ENCODE measurements around the gene SALL4.
"Not testable (repeated sequence)": the region's sequence is repeated elsewhere in the genome, so short reads cannot be mapped to it uniquely, and the experiment has no call there.

Gene SALL4

DNA sequence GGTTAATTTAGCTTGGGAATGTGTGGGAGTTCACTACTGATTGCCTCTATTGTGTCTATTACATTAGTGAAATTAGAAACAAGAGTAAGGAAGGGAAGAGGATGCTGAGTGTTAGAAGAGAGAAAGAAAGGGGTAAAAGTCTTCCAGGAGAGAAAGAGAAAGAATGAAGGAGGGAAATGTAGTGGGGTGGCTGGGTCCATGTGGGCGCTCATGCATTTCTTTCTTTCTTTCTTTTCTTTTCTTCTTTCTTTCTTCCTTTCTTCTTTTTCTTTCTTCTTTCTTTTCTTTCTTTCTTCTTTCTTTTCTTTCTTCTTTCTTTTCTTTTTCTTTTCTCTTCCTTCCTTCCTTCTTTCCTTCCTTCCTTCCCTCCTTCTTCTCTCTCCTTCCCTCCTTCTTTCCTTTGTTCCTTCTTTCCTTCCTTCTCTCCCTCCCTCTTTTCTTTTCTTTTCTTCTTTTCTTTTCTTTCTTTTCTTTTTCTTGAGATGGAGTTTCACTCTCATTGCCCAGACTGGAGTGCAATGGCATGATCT is 16.2 kb upstream of the SALL4 start:
- DNase-seq (ENCODE audit: extremely low spot score), result no peak
- ChIA-PET POLR2A (no interaction called here), CTCF (interaction anchor here (0.7 kb wide), 1 partner anchor 171 kb away, joined by 3 read pairs; no protein-coding TSS in a partner anchor)
- no peak for TF ChIP-seq TARDBP (IDR thresholded peaks at IDR 0.05)
- no peak for TF ChIP-seq ELF4 (IDR thresholded peaks at IDR 0.05)
- no peak for TF ChIP-seq FOXK2 (IDR thresholded peaks at IDR 0.05)
- TF ChIP-seq ZNF384 (IDR thresholded peaks at IDR 0.05), result no peak
- no peak for TF ChIP-seq L3MBTL2 (conservative IDR thresholded peaks at IDR 0.05)
- TF ChIP-seq ARNT (IDR thresholded peaks at IDR 0.05), result no peak
- no peak for TF ChIP-seq CTBP1 (IDR thresholded peaks at IDR 0.05; ENCODE audit: borderline replicate concordance)
- TF ChIP-seq LEF1 (IDR thresholded peaks at IDR 0.05; ENCODE audit: borderline replicate concordance), result no peak
- no peak for TF ChIP-seq SP1 (IDR thresholded peaks at IDR 0.05)
- TF ChIP-seq NFRKB (IDR thresholded peaks at IDR 0.05), result no peak
- no peak for TF ChIP-seq PKNOX1 (IDR thresholded peaks at IDR 0.05)
- TF ChIP-seq HDGF (IDR thresholded peaks at IDR 0.05; ENCODE audit: borderline replicate concordance), result no peak
- TF ChIP-seq FOXA1 (IDR thresholded peaks at IDR 0.05), result no peak
- no peak for TF ChIP-seq SUZ12 (IDR thresholded peaks at IDR 0.05)
- no peak for TF ChIP-seq FOXM1 (IDR thresholded peaks at IDR 0.05; ENCODE audit: borderline replicate concordance)

- CTCF ChIA-PET; DNase-seq (ENCODE audit: extremely low spot score); POLR2A ChIA-PET: not testable (repeated sequence)
These were observed 14.5 kb upstream of the SALL4 start for GRCh38 chr20:51816856-51817255.

GRCh38 chr20:51815383-51816076 is 13.2 kb upstream of the SALL4 start:
- ChIA-PET POLR2A (no interaction called here), CTCF (no interaction called here)
- no peak for DNase-seq (ENCODE audit: extremely low spot score)
- no peak for TF ChIP-seq PKNOX1 (IDR thresholded peaks at IDR 0.05)
- no peak for TF ChIP-seq TARDBP (IDR thresholded peaks at IDR 0.05)
- no peak for TF ChIP-seq FOXM1 (IDR thresholded peaks at IDR 0.05; ENCODE audit: borderline replicate concordance)
- TF ChIP-seq ELF4 (IDR thresholded peaks at IDR 0.05), result no peak
- no peak for TF ChIP-seq ZNF384 (IDR thresholded peaks at IDR 0.05)
- TF ChIP-seq LEF1 (IDR thresholded peaks at IDR 0.05; ENCODE audit: borderline replicate concordance), result no peak
- TF ChIP-seq CTBP1 (IDR thresholded peaks at IDR 0.05; ENCODE audit: borderline replicate concordance), result no peak
- no peak for TF ChIP-seq HDGF (IDR thresholded peaks at IDR 0.05; ENCODE audit: borderline replicate concordance)
- no peak for TF ChIP-seq SUZ12 (IDR thresholded peaks at IDR 0.05)
- TF ChIP-seq BHLHE40 (IDR thresholded peaks at IDR 0.05; ENCODE audit: borderline replicate concordance), result no peak
- TF ChIP-seq FOXK2 (IDR thresholded peaks at IDR 0.05), result no peak
- TF ChIP-seq FOXA1 (IDR thresholded peaks at IDR 0.05), result no peak
- no peak for TF ChIP-seq NFRKB (IDR thresholded peaks at IDR 0.05)
- TF ChIP-seq ARNT (IDR thresholded peaks at IDR 0.05), result no peak
- no peak for TF ChIP-seq L3MBTL2 (conservative IDR thresholded peaks at IDR 0.05)
- TF ChIP-seq SP1 (IDR thresholded peaks at IDR 0.05), result no peak

DNA sequence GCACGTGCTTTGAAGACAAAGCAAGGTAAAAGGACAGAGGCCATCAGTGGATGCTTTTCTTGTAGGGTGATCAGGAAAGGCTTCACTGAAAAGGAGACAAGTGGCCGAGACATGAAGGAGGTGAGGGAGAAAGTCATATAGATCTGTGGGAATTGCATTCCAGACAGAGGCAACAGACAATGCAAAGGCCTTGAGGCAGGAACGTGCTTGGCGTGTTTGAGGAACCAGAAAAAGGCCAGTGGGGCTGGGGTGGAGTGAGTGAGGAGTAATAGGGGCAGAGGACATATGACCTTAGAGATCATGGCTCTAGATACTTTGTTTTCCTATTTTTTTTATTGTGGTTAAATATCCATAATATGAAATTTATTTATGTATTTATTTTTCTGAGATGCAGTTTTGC is 10.5 kb upstream of the SALL4 start:
- no peak for DNase-seq (ENCODE audit: extremely low spot score)
- ChIA-PET POLR2A (no interaction called here), CTCF (no interaction called here)
- TF ChIP-seq ARNT (IDR thresholded peaks at IDR 0.05) (no peak), L3MBTL2 (conservative IDR thresholded peaks at IDR 0.05) (no peak), ELF4 (IDR thresholded peaks at IDR 0.05) (no peak), FOXA1 (IDR thresholded peaks at IDR 0.05) (no peak), ZNF384 (IDR thresholded peaks at IDR 0.05) (no peak), PKNOX1 (IDR thresholded peaks at IDR 0.05) (no peak), SUZ12 (IDR thresholded peaks at IDR 0.05) (no peak), TARDBP (IDR thresholded peaks at IDR 0.05) (no peak), SP1 (IDR thresholded peaks at IDR 0.05) (no peak), BHLHE40 (IDR thresholded peaks at IDR 0.05; ENCODE audit: borderline replicate concordance) (no peak), CTBP1 (IDR thresholded peaks at IDR 0.05; ENCODE audit: borderline replicate concordance) (no peak), HDGF (IDR thresholded peaks at IDR 0.05; ENCODE audit: borderline replicate concordance) (no peak), LEF1 (IDR thresholded peaks at IDR 0.05; ENCODE audit: borderline replicate concordance) (no peak), FOXK2 (IDR thresholded peaks at IDR 0.05) (no peak), FOXM1 (IDR thresholded peaks at IDR 0.05; ENCODE audit: borderline replicate concordance) (no peak), NFRKB (IDR thresholded peaks at IDR 0.05) (no peak)

DNA sequence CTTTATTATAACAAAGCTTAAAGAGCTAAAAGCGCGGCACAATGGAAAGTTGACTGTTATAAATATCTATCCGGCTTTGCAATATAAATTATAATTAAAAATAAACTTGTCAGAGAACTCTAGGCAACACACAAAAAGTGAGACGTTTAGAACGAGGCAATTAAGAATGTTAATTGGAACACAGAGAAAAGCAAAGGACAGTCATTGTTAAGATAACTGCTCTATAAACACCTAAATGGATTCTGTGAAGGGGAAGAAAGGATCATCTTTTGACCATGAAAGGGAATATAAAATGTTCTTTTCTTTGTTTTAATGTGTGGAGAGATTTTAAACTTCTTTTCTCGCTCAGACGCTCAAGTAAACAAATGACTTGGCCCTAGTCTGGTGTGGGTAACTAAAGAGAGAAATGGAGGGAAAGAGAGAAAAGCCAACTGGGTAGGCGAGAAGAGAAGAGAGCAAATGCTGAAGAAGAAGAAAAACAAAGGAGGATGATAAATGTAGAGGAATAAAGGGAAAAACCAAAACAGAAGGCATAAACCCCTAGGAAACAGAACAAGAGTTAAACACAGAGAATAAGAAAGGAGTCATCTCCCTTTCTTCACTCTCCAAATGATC is 9.3 kb upstream of the SALL4 start:
- ChIA-PET POLR2A (no interaction called here), CTCF (no interaction called here)
- TF ChIP-seq NFRKB (IDR thresholded peaks at IDR 0.05) (no peak), LEF1 (IDR thresholded peaks at IDR 0.05; ENCODE audit: borderline replicate concordance) (no peak), ELF4 (IDR thresholded peaks at IDR 0.05) (no peak), FOXM1 (IDR thresholded peaks at IDR 0.05; ENCODE audit: borderline replicate concordance) (no peak), SP1 (IDR thresholded peaks at IDR 0.05) (no peak), ARNT (IDR thresholded peaks at IDR 0.05) (no peak), PKNOX1 (IDR thresholded peaks at IDR 0.05) (no peak), HDGF (IDR thresholded peaks at IDR 0.05; ENCODE audit: borderline replicate concordance) (no peak), L3MBTL2 (conservative IDR thresholded peaks at IDR 0.05) (no peak), ZNF384 (IDR thresholded peaks at IDR 0.05) (no peak), TARDBP (IDR thresholded peaks at IDR 0.05) (no peak), SUZ12 (IDR thresholded peaks at IDR 0.05) (no peak), BHLHE40 (IDR thresholded peaks at IDR 0.05; ENCODE audit: borderline replicate concordance) (no peak)
- no peak for DNase-seq (ENCODE audit: extremely low spot score)

Data from HEK293T (cell line).